ENCODE measurements around the gene INSC.

INSC gene

GRCh38 chr11:15119826-15120225 is 5.1 kb downstream of the INSC start:
- no peak overlapping the region for H3K4me3 ChIP-seq (ENCODE audit: low read length)
- no peak for TF ChIP-seq CTCF (IDR thresholded peaks at IDR 0.05; ENCODE audit: insufficient read depth, low read depth, low read length, missing control alignments)
- peak; percentile 60 for DNase-seq (ENCODE audit: low read depth)

- peak; percentile 90 for DNase-seq (ENCODE audit: low read depth)
- H3K4me3 ChIP-seq (ENCODE audit: low read length), result no peak overlapping the region
- TF ChIP-seq CTCF (IDR thresholded peaks at IDR 0.05; ENCODE audit: insufficient read depth, low read depth, low read length, missing control alignments), result no peak
Measured at GRCh38 chr11:15123849-15124248, 9.1 kb downstream of the INSC start.

- DNase-seq (ENCODE audit: low read depth), result no peak
- TF ChIP-seq CTCF (IDR thresholded peaks at IDR 0.05; ENCODE audit: insufficient read depth, low read depth, low read length, missing control alignments), result no peak
- H3K4me3 ChIP-seq (ENCODE audit: low read length), result no peak overlapping the region
Measured at GRCh38 chr11:15124528-15124927, 9.8 kb downstream of the INSC start.

- TF ChIP-seq CTCF (IDR thresholded peaks at IDR 0.05; ENCODE audit: insufficient read depth, low read depth, low read length, missing control alignments), result no peak
- peak; percentile 86 for DNase-seq (ENCODE audit: low read depth)
- no peak overlapping the region for H3K4me3 ChIP-seq (ENCODE audit: low read length)
Measured at GRCh38 chr11:15127341-15127740, 12.6 kb downstream of the INSC start.

GRCh38 chr11:15128621-15129020 is 13.9 kb downstream of the INSC start:
- no peak for TF ChIP-seq CTCF (IDR thresholded peaks at IDR 0.05; ENCODE audit: insufficient read depth, low read depth, low read length, missing control alignments)
- no peak overlapping the region for H3K4me3 ChIP-seq (ENCODE audit: low read length)
- no peak for DNase-seq (ENCODE audit: low read depth)

- no peak overlapping the region for H3K4me3 ChIP-seq (ENCODE audit: low read length)
- TF ChIP-seq CTCF (IDR thresholded peaks at IDR 0.05; ENCODE audit: insufficient read depth, low read depth, low read length, missing control alignments), result no peak
- DNase-seq (ENCODE audit: low read depth), result no peak
Measured at GRCh38 chr11:15136166-15136565, 21.4 kb downstream of the INSC start.

- DNase-seq (ENCODE audit: low read depth), result no peak
- no peak overlapping the region for H3K4me3 ChIP-seq (ENCODE audit: low read length)
- TF ChIP-seq CTCF (IDR thresholded peaks at IDR 0.05; ENCODE audit: insufficient read depth, low read depth, low read length, missing control alignments), result no peak
Measured at GRCh38 chr11:15139096-15139770, 24.5 kb downstream of the INSC start.

All from epithelial cell of esophagus (primary cell).